BLaER1 (cell line): ENCODE data around the gene MLIP.

Source experiments
- H3K27ac ChIP-seq: shearing (Covaris generic); formaldehyde crosslinking; 2 replicates; pipeline ENCODE4 v1.8.1; 2022
- H3K27me3 ChIP-seq: shearing (Covaris generic); formaldehyde crosslinking; 2 replicates; pipeline ENCODE4 v1.8.1; 2022
- H3K36me3 ChIP-seq: shearing (Covaris generic); formaldehyde crosslinking; 2 replicates; pipeline ENCODE4 v1.8.1; 2022
- H3K4me1 ChIP-seq: shearing (Covaris generic); formaldehyde crosslinking; 2 replicates; pipeline ENCODE4 v1.8.1; 2022
- H3K4me2 ChIP-seq: shearing (Covaris generic); formaldehyde crosslinking; 2 replicates; pipeline ENCODE4 v1.8.1; 2022
- H3K4me3 ChIP-seq: shearing (Covaris generic); formaldehyde crosslinking; 2 replicates; pipeline ENCODE4 v1.8.1; 2022
- H3K9ac ChIP-seq: shearing (Covaris generic); formaldehyde crosslinking; 2 replicates; pipeline ENCODE4 v1.8.1; 2022
- H3K9me3 ChIP-seq: shearing (Covaris generic); formaldehyde crosslinking; 2 replicates; pipeline ENCODE4 v1.8.1; 2022
- H4K20me1 ChIP-seq: shearing (Covaris generic); formaldehyde crosslinking; 2 replicates; pipeline ENCODE4 v1.8.1; 2022
- Cebpa-rat ChIP-seq: shearing (Covaris generic); IDR thresholded peaks from 2 replicates; pipeline ENCODE4 v1.8.1; 2022

The MLIP gene

GRCh38 chr6:54140811-54141210, 29.6 kb downstream of the MLIP start:
- Histone ChIP-seq H3K27me3 (no peaks in the 10 kb centered on the region), H3K4me3 (no peak overlapping the region), H3K9me3 (no peaks in the 10 kb centered on the region), H3K4me2 (no peak overlapping the region), H3K9ac (no peak overlapping the region), H3K36me3 (no peaks in the 10 kb centered on the region), H3K27ac (no peak overlapping the region), H4K20me1 (no peaks in the 10 kb centered on the region), H3K4me1 (no peaks in the 10 kb centered on the region)
- TF ChIP-seq Cebpa-rat = no peak

GRCh38 chr6:54142889-54143519, 31.8 kb downstream of the MLIP start:
- Histone ChIP-seq H3K9ac (no peak overlapping the region), H3K27me3 (no peaks in the 10 kb centered on the region), H3K9me3 (no peaks in the 10 kb centered on the region), H3K4me1 (no peaks in the 10 kb centered on the region), H3K4me3 (no peak overlapping the region), H3K36me3 (no peaks in the 10 kb centered on the region), H4K20me1 (no peaks in the 10 kb centered on the region), H3K27ac (no peak overlapping the region), H3K4me2 (no peak overlapping the region)
- TF ChIP-seq Cebpa-rat = no peak

GRCh38 chr6:54151861-54152260, 40.6 kb downstream of the MLIP start:
- H3K9me3 ChIP-seq = no peaks in the 10 kb centered on the region
- no peak overlapping the region for H3K9ac ChIP-seq
- no peaks in the 10 kb centered on the region for H3K27me3 ChIP-seq
- H4K20me1 ChIP-seq = no peaks in the 10 kb centered on the region
- no peaks in the 10 kb centered on the region for H3K36me3 ChIP-seq
- H3K4me2 ChIP-seq = no peak overlapping the region
- H3K27ac ChIP-seq = no peak overlapping the region
- H3K4me3 ChIP-seq = no peak overlapping the region
- TF ChIP-seq Cebpa-rat = no peak
- no peaks in the 10 kb centered on the region for H3K4me1 ChIP-seq

- Histone ChIP-seq H3K4me1 (no peaks in the 10 kb centered on the region), H3K27me3 (no peaks in the 10 kb centered on the region), H4K20me1 (no peaks in the 10 kb centered on the region), H3K4me3 (no peak overlapping the region), H3K9ac (no peak overlapping the region), H3K4me2 (no peak overlapping the region), H3K27ac (no peak overlapping the region), H3K36me3 (no peaks in the 10 kb centered on the region), H3K9me3 (no peaks in the 10 kb centered on the region)
- no peak for TF ChIP-seq Cebpa-rat
Observed at GRCh38 chr6:54156650-54157250, 45.5 kb downstream of the MLIP start.

DNA sequence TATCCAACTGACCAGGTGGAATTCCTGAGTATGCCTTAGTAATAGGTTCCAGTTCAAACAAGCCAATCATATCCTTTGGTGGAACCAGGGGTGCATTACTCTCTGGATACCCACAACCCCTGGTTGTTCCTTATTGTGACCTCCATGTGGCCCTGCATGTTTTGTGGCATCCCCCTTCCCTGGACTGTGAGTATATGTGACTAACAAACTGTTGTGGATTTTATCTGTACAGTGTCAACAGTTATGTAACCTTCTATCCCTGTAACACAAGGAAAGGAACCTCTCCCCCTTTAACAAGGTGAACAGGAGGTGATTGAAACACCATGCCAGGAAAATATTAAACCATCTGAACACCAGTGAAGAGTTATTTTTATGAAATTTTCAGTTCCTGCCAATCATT, 46.2 kb downstream of the MLIP start:
- Histone ChIP-seq H3K4me2 (no peak overlapping the region), H3K27ac (no peak overlapping the region), H3K4me1 (no peaks in the 10 kb centered on the region), H3K9me3 (no peaks in the 10 kb centered on the region), H3K4me3 (no peak overlapping the region), H3K27me3 (no peaks in the 10 kb centered on the region), H3K9ac (no peak overlapping the region), H3K36me3 (no peaks in the 10 kb centered on the region), H4K20me1 (no peaks in the 10 kb centered on the region)
- no peak for TF ChIP-seq Cebpa-rat

DNA sequence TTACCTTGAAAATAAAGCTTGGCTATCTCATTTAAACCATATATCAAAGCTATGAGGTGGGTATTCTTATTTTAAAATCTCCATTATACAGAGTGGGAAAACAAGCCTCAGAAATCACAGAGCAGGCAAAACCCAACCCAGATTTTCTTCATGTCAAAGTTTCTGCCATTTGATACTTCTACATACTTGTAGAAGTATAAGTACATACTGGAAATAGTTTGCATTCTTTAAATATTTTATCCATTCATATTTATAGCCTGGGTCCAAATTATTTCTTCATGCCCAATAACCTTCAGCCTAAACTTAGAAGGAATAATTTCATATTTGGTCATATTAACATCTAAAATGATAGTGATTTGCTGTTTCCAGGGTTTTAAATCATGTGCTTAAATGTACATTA, 61.8 kb downstream of the MLIP start:
- H3K27ac ChIP-seq = no peak overlapping the region

DNA sequence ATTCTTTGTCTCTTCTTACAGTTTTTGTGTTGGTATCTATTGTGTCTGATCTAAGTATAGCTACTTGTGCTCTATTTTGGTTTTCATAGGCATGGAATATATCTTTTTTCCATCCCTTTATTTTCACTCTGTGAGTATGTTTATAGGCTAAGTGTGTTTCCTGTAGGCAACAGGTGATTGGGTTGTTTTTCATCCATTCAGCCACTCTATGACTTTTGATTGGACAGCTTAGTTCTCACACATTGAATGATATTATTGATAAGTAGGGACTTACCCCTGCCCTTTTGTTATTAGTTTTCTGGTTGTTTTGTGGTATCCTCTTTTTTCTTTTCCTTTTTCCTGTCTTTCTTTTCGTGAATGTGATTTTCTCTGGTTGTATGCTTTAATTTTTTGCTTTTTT, 67.9 kb downstream of the MLIP start:
- Histone ChIP-seq H3K4me1 (no peaks in the 10 kb centered on the region), H3K4me3 (no peak overlapping the region), H3K27ac (no peak overlapping the region), H3K27me3 (no peaks in the 10 kb centered on the region), H3K36me3 (no peaks in the 10 kb centered on the region), H4K20me1 (no peaks in the 10 kb centered on the region), H3K4me2 (no peak overlapping the region), H3K9ac (no peak overlapping the region), H3K9me3 (no peaks in the 10 kb centered on the region)
- no peak for TF ChIP-seq Cebpa-rat

More for the DNA sequence above, 61.8 kb downstream of the MLIP start:
- no peaks in the 10 kb centered on the region for H3K4me1 ChIP-seq
- H4K20me1 ChIP-seq = no peaks in the 10 kb centered on the region
- no peaks in the 10 kb centered on the region for H3K27me3 ChIP-seq
- H3K36me3 ChIP-seq = no peaks in the 10 kb centered on the region
- H3K9ac ChIP-seq = no peak overlapping the region
- no peak for TF ChIP-seq Cebpa-rat
- no peak overlapping the region for H3K4me2 ChIP-seq
- H3K9me3 ChIP-seq = no peaks in the 10 kb centered on the region
- no peak overlapping the region for H3K4me3 ChIP-seq

DNA sequence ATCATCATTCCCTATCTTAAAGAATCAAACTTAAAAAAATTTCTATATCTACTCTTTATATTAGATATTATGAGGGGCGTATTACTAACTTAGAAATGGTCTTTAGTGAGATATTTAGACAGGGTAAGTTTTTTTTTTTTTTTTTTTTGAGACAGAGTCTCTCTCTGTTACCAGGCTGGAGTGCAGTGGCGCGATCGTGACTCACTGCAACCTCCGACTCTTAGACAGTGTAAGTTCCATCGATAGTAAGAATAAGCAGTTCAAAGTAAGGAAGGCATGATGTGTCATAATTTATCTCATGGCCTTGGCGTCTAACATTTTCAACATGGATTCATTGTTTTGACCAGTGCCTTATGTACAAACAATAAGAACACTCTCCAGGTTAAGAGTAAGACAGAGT, 72.4 kb downstream of the MLIP start:
- H4K20me1 ChIP-seq = no peaks in the 10 kb centered on the region
- H3K4me3 ChIP-seq = no peak overlapping the region
- no peak overlapping the region for H3K27ac ChIP-seq
- no peak overlapping the region for H3K4me2 ChIP-seq
- H3K4me1 ChIP-seq = no peaks in the 10 kb centered on the region
- no peaks in the 10 kb centered on the region for H3K9me3 ChIP-seq
- no peak for TF ChIP-seq Cebpa-rat
- H3K9ac ChIP-seq = no peak overlapping the region
- H3K27me3 ChIP-seq = no peaks in the 10 kb centered on the region
- no peaks in the 10 kb centered on the region for H3K36me3 ChIP-seq

GRCh38 chr6:54185885-54186284, 74.6 kb downstream of the MLIP start:
- no peaks in the 10 kb centered on the region for H3K4me1 ChIP-seq
- H3K27me3 ChIP-seq = no peaks in the 10 kb centered on the region
- H3K9ac ChIP-seq = no peak overlapping the region
- H3K4me2 ChIP-seq = no peak overlapping the region
- no peaks in the 10 kb centered on the region for H3K9me3 ChIP-seq
- no peaks in the 10 kb centered on the region for H4K20me1 ChIP-seq
- H3K27ac ChIP-seq = no peak overlapping the region
- TF ChIP-seq Cebpa-rat = no peak
- no peak overlapping the region for H3K4me3 ChIP-seq
- no peaks in the 10 kb centered on the region for H3K36me3 ChIP-seq

DNA sequence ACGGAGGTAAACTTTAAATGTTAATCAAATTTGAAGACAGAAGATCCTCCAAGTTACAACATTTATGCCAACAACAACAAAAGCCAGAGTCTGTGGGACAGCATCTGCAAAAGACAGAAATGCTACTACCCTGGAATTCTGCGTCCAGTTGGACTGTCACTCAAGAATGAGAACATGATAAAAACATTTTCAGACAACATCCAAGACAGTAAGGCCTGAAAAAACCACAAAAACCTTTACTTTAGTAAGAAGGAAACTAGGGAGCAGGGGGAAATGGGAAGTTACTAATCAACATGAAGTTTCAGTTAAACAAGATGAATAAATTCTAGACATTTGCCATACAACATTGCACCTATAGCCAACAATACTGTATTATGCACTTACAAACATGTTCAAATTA, 77.6 kb downstream of the MLIP start:
- H3K4me2 ChIP-seq = no peak overlapping the region
- no peak overlapping the region for H3K27ac ChIP-seq
- H3K9ac ChIP-seq = no peak overlapping the region
- no peaks in the 10 kb centered on the region for H3K4me1 ChIP-seq
- no peaks in the 10 kb centered on the region for H3K36me3 ChIP-seq
- H3K4me3 ChIP-seq = no peak overlapping the region
- H3K27me3 ChIP-seq = no peaks in the 10 kb centered on the region
- H4K20me1 ChIP-seq = no peaks in the 10 kb centered on the region
- TF ChIP-seq Cebpa-rat = no peak
- no peaks in the 10 kb centered on the region for H3K9me3 ChIP-seq

- no peak overlapping the region for H3K9ac ChIP-seq
- no peak overlapping the region for H3K4me3 ChIP-seq
- H3K27me3 ChIP-seq = no peaks in the 10 kb centered on the region
- H3K4me2 ChIP-seq = no peak overlapping the region
- TF ChIP-seq Cebpa-rat = no peak
- no peak overlapping the region for H3K27ac ChIP-seq
- H3K9me3 ChIP-seq = no peaks in the 10 kb centered on the region
- H4K20me1 ChIP-seq = no peaks in the 10 kb centered on the region
- no peaks in the 10 kb centered on the region for H3K36me3 ChIP-seq
- no peaks in the 10 kb centered on the region for H3K4me1 ChIP-seq
Observed at GRCh38 chr6:54191461-54191860, 80.2 kb downstream of the MLIP start.
